HCT116 (cell line): ENCODE data around the gene BBS12. TPM values are rescaled to one million over a fixed set of nuclear protein-coding genes. Genes with fewer than 3 reads are reported as not detected.

Experiments used
- ATAC-seq: fragments of 200-7000 bp; cut with Tn5 transposase; 2 replicates; pipeline ENCODE4 v1.9.1; 2020; ENCODE audit warnings: mild to moderate bottlenecking, moderate library complexity
- BruUV-seq: library from RNA; stranded (reverse); fragments of 400-500 nt; replicated peaks from 2 replicates; lab custom pipeline; 2021; lab: Mats Ljungman, UMichigan
- CTCF ChIA-PET: fragments of 300-600 bp; sonication (Branson Sonifier 250); formaldehyde crosslinking; loops from one replicate; lab custom pipeline; 2021; ENCODE audit warnings: antibody characterized with exemption; lab: Charles Lee
- POLR2A ChIA-PET: fragments of 300-600, 350-600 bp; sonication (Branson Sonifier 250); formaldehyde crosslinking; loops from one replicate; lab custom pipeline; 2021; ENCODE audit warnings: antibody characterized with exemption; lab: Charles Lee
- RAD21 ChIA-PET, 2 experiments: fragments of 300-600 bp; sonication (Branson Sonifier 250); formaldehyde crosslinking; loops; one replicate each; lab custom pipeline; 2023; ENCODE audit warnings: low total read pairs in 2 of 2; ENCODE audit not compliant: uncharacterized antibody in 2 of 2, unreplicated experiment in 2 of 2, low non-redundant PET in 1 of 2; lab: Charles Lee
- DNase-seq: peaks from one replicate; pipeline ENCODE4 v3.0.0-alpha.2; 2010; ENCODE audit warnings: low read depth, low spot score
- H2AFZ ChIP-seq: fragments of 200-600 bp; shearing (Covaris generic), sonication (generic); 2 replicates; pipeline ENCODE4 v1.6.1; 2017; ENCODE audit warnings: low read depth, mixed run types, mixed read lengths, antibody characterized with exemption, low read length; ENCODE audit not compliant: poor library complexity, severe bottlenecking
- H3K27ac ChIP-seq: 2 replicates; pipeline ENCODE4 v1.5.1; 2012; ENCODE audit warnings: low read depth, low read length
- H3K27me3 ChIP-seq: fragments of 200-600 bp; sonication (generic); 2 replicates; pipeline ENCODE4 v1.6.1; 2016; ENCODE audit warnings: mixed run types, low read length, mixed read lengths; ENCODE audit not compliant: insufficient read depth
- H3K36me3 ChIP-seq, 2 experiments: fragments of 200-500 bp in 1 of 2; fragments of 200-600 bp in 1 of 2; sonication (Bioruptor generic) in 1 of 2; sonication (generic) in 1 of 2; 2 replicates each; pipeline versions ENCODE4 v1.5.1 to v1.6.1; 2014 to 2016; ENCODE audit warnings: low read length in 2 of 2, inconsistent platforms in 1 of 2, mixed read lengths in 1 of 2, mixed run types in 1 of 2; ENCODE audit not compliant: insufficient read depth in 2 of 2, control insufficient read depth in 1 of 2
- H3K4me1 ChIP-seq, 2 experiments: fragments of 200-600 bp in 1 of 2; sonication (generic) in 1 of 2; 2 replicates each; pipeline versions ENCODE4 v1.5.1 to v1.6.1; 2012 to 2017; ENCODE audit warnings: low read length in 2 of 2, inconsistent platforms in 1 of 2, mild to moderate bottlenecking in 1 of 2, mixed read lengths in 1 of 2, mixed run types in 1 of 2, moderate library complexity in 1 of 2; ENCODE audit not compliant: insufficient read depth in 2 of 2, control insufficient read depth in 1 of 2
- H3K4me2 ChIP-seq: fragments of 200-600 bp; sonication (generic); 2 replicates; pipeline ENCODE4 v1.6.1; 2017; ENCODE audit warnings: mixed run types, low read length, mixed read lengths
- H3K4me3 ChIP-seq, 2 experiments: fragments of 200-600 bp in 1 of 2; sonication (generic) in 1 of 2; replicated peaks in 1 of 2; 2 replicates each; pipeline ENCODE4 v1.5.1; 2011 to 2016; ENCODE audit warnings: low read length in 2 of 2, control low read depth in 1 of 2, low read depth in 1 of 2, mild to moderate bottlenecking in 1 of 2, mixed read lengths in 1 of 2, mixed run types in 1 of 2
- H3K79me2 ChIP-seq: fragments of 200-600 bp; sonication (generic); 2 replicates; pipeline ENCODE4 v1.6.1; 2017; ENCODE audit warnings: mild to moderate bottlenecking, mixed run types, low read length, moderate library complexity, mixed read lengths; ENCODE audit not compliant: insufficient read depth
- H3K9ac ChIP-seq: fragments of 200-600 bp; sonication (generic); 2 replicates; pipeline ENCODE4 v1.6.1; 2016; ENCODE audit warnings: low read length, mixed read lengths
- H3K9me2 ChIP-seq: fragments of 200-600 bp; sonication (generic), shearing (Covaris generic); 2 replicates; pipeline ENCODE4 v1.6.1; 2017; ENCODE audit warnings: mixed run types, mild to moderate bottlenecking, moderate library complexity; ENCODE audit not compliant: insufficient read depth
- H3K9me3 ChIP-seq, 2 experiments: fragments of 200-500 bp in 1 of 2; fragments of 200-600 bp in 1 of 2; sonication (Bioruptor generic) in 1 of 2; sonication (generic) in 1 of 2; 2 replicates each; pipeline ENCODE4 v1.6.1; 2014 to 2017; ENCODE audit warnings: low read length in 2 of 2, mixed read lengths in 2 of 2, inconsistent platforms in 1 of 2, low read depth in 1 of 2, mild to moderate bottlenecking in 1 of 2, mixed run types in 1 of 2, moderate library complexity in 1 of 2; ENCODE audit not compliant: control insufficient read depth in 1 of 2, insufficient read depth in 1 of 2
- H4K20me1 ChIP-seq: fragments of 200-600 bp; sonication (generic), shearing (Covaris generic); 2 replicates; pipeline ENCODE4 v1.6.1; 2017; ENCODE audit warnings: mixed run types, mild to moderate bottlenecking, moderate library complexity; ENCODE audit not compliant: insufficient read depth
- CTCF ChIP-seq, 3 experiments: fragments of 200-600 bp in 1 of 3; sonication (generic) in 1 of 3; IDR thresholded peaks in 2 of 3; conservative IDR thresholded peaks in 1 of 3; 2 replicates each; pipeline ENCODE4 v1.5.1; 2012 to 2017; ENCODE audit warnings: low read depth in 2 of 3, low read length in 2 of 3, antibody characterized with exemption in 1 of 3, borderline replicate concordance in 1 of 3, control low read depth in 1 of 3, mild to moderate bottlenecking in 1 of 3, mixed read lengths in 1 of 3, mixed run types in 1 of 3, moderate library complexity in 1 of 3; ENCODE audit not compliant: insufficient read depth in 1 of 3
- ELF1 ChIP-seq: IDR thresholded peaks from 2 replicates; pipeline ENCODE4 v1.6.1; 2012; ENCODE audit warnings: low read depth, borderline replicate concordance
- EZH2 ChIP-seq: fragments of 200-600 bp; sonication (generic); IDR thresholded peaks from 2 replicates; pipeline ENCODE4 v1.6.1; 2017; ENCODE audit warnings: antibody characterized with exemption, mixed run types
- EZH2phosphoT487 ChIP-seq: fragments of 200-600 bp; IDR thresholded peaks from 2 replicates; pipeline ENCODE4 v1.6.1; 2018; ENCODE audit warnings: antibody characterized with exemption, borderline replicate concordance
- FOSL1 ChIP-seq: IDR thresholded peaks from 2 replicates; pipeline ENCODE4 v1.6.1; 2012; ENCODE audit warnings: low read depth
- POLR2A ChIP-seq: IDR thresholded peaks from 2 replicates; pipeline ENCODE4 v1.7.0; 2011; ENCODE audit warnings: borderline replicate concordance; ENCODE audit not compliant: insufficient read depth, insufficient read length; ENCODE audit errors: extremely low read depth
- POLR2AphosphoS5 ChIP-seq: IDR thresholded peaks from 2 replicates; pipeline ENCODE4 v1.6.1; 2011; ENCODE audit warnings: mild to moderate bottlenecking, low read depth, low read length, moderate library complexity
- REST ChIP-seq: IDR thresholded peaks from 2 replicates; pipeline ENCODE4 v1.6.1; 2012; ENCODE audit warnings: low read depth
- SIN3A ChIP-seq: IDR thresholded peaks from 2 replicates; pipeline ENCODE4 v1.6.1; 2012; ENCODE audit warnings: low read depth
- SP1 ChIP-seq: IDR thresholded peaks from 2 replicates; pipeline ENCODE4 v1.6.1; 2012; ENCODE audit warnings: low read depth
- SRF ChIP-seq: IDR thresholded peaks from 2 replicates; pipeline ENCODE4 v1.6.1; 2012; ENCODE audit warnings: low read depth
- ZNF274 ChIP-seq: fragments of 200-500 bp; sonication (Bioruptor generic); IDR thresholded peaks from 2 replicates; pipeline ENCODE4 v1.6.1; 2014; ENCODE audit warnings: mild to moderate bottlenecking, low read depth, low read length, inconsistent platforms
- intact Hi-C: fragments of 100-400 bp; cut with micrococcal nuclease; formaldehyde crosslinking; loops from 2 replicates; pipeline ENCODE4 v1.10.0; 2022
- total RNA-seq: library from RNA; stranded (reverse); gene quantifications from one replicate; pipeline ENCODE4 v1.2.1, GENCODE V29; 2021; ENCODE audit not compliant: unreplicated experiment

The BBS12 gene
- total RNA-seq, 1 experiment from 2014 or later, result 2.1 TPM

GRCh38 chr4:122747068-122747467, 14.6 kb downstream of the BBS12 start:
- DNase-seq, result no peak
- Histone ChIP-seq H3K9me3 (no peaks in the 10 kb centered on the region), H3K4me2 (no peak overlapping the region), H3K27me3 (no peaks in the 10 kb centered on the region), H3K9ac (no peak overlapping the region), H3K27ac (no peak overlapping the region), H3K79me2 (no peaks in the 10 kb centered on the region), H4K20me1 (no peaks in the 10 kb centered on the region), H3K9me2 (no peaks in the 10 kb centered on the region), H3K36me3 (no peaks in the 10 kb centered on the region), H3K4me1 (no peaks in the 10 kb centered on the region), H3K4me3 (no peak overlapping the region), H2AFZ (no peak overlapping the region)
- ChIA-PET RAD21 (no interaction called here), CTCF (no interaction called here), POLR2A (no interaction called here)
- intact Hi-C loops, result no loop called here
- TF ChIP-seq ELF1 (no peak), SP1 (no peak), ZNF274 (no peak), POLR2A (no peak), CTCF (IDR thresholded peaks at IDR 0.05 in 2 of 3, conservative IDR thresholded peaks at IDR 0.05 in 1 of 3; ENCODE audit: borderline replicate concordance in 1 of 3, insufficient read depth in 1 of 3, low read depth in 2 of 3, low read length in 2 of 3) (no peak), POLR2AphosphoS5 (no peak), FOSL1 (no peak)
- BruUV-seq, result no TSS peak
- no peak for ATAC-seq

- Histone ChIP-seq H4K20me1 (no peaks in the 10 kb centered on the region), H3K4me3 (no peak overlapping the region), H3K9ac (no peak overlapping the region), H3K36me3 (no peaks in the 10 kb centered on the region), H3K27me3 (no peaks in the 10 kb centered on the region), H3K9me3 (no peaks in the 10 kb centered on the region), H3K4me2 (no peak overlapping the region), H3K9me2 (no peaks in the 10 kb centered on the region), H3K27ac (no peak overlapping the region), H3K4me1 (no peaks in the 10 kb centered on the region), H2AFZ (no peak overlapping the region), H3K79me2 (no peaks in the 10 kb centered on the region)
- ChIA-PET POLR2A (no interaction called here), CTCF (no interaction called here), RAD21 (no interaction called here)
- DNase-seq, result no peak
- no TSS peak for BruUV-seq
- no peak for ATAC-seq
- intact Hi-C loops, result no loop called here
- no peak for TF ChIP-seq REST
- no peak for TF ChIP-seq EZH2phosphoT487
- TF ChIP-seq EZH2, result no peak
- TF ChIP-seq SRF, result no peak
- no peak for TF ChIP-seq CTCF (IDR thresholded peaks at IDR 0.05 in 2 of 3, conservative IDR thresholded peaks at IDR 0.05 in 1 of 3; ENCODE audit: borderline replicate concordance in 1 of 3, insufficient read depth in 1 of 3, low read depth in 2 of 3, low read length in 2 of 3)
- no peak for TF ChIP-seq ZNF274
- TF ChIP-seq SIN3A, result no peak
Measured at GRCh38 chr4:122747883-122748282, 15.4 kb downstream of the BBS12 start.
